Nephron (organoid): ENCODE results near the gene ADARB2.
"Not testable (repeated sequence)": the region's sequence is repeated elsewhere in the genome, so short reads cannot be mapped to it uniquely, and the experiment has no call there.

ENCODE experiments used
- H3K27ac Mint-ChIP-seq, 3 experiments: 2 replicates each; pipeline ENCODE4 v1.8.0; 2020; ENCODE audit warnings: mixed read lengths in 3 of 3, mild to moderate bottlenecking in 2 of 3, moderate library complexity in 1 of 3
- H3K27me3 Mint-ChIP-seq: 2 replicates; pipeline ENCODE4 v1.8.0; 2021; ENCODE audit warnings: low read depth, mild to moderate bottlenecking, moderate library complexity, mixed read lengths
- H3K36me3 Mint-ChIP-seq: 2 replicates; pipeline ENCODE4 v1.8.0; 2020; ENCODE audit warnings: low read depth, mixed read lengths
- H3K4me1 Mint-ChIP-seq: 2 replicates; pipeline ENCODE4 v1.8.0; 2020; ENCODE audit warnings: mixed read lengths
- H3K4me3 Mint-ChIP-seq, 3 experiments: 2 replicates each; pipeline ENCODE4 v1.8.0; 2020; ENCODE audit warnings: mild to moderate bottlenecking in 3 of 3, mixed read lengths in 3 of 3, moderate library complexity in 2 of 3
- H3K9me3 Mint-ChIP-seq: 2 replicates; pipeline ENCODE4 v1.8.0; 2020; ENCODE audit warnings: mixed read lengths
- CTCF ChIP-seq, 3 experiments: fragments of 200-600 bp; sonication (generic); IDR thresholded peaks; one replicate each; pipeline ENCODE4 v1.5.0; 2021; ENCODE audit warnings: antibody characterized with exemption in 3 of 3; ENCODE audit not compliant: unreplicated experiment in 3 of 3

ADARB2 gene

DNA sequence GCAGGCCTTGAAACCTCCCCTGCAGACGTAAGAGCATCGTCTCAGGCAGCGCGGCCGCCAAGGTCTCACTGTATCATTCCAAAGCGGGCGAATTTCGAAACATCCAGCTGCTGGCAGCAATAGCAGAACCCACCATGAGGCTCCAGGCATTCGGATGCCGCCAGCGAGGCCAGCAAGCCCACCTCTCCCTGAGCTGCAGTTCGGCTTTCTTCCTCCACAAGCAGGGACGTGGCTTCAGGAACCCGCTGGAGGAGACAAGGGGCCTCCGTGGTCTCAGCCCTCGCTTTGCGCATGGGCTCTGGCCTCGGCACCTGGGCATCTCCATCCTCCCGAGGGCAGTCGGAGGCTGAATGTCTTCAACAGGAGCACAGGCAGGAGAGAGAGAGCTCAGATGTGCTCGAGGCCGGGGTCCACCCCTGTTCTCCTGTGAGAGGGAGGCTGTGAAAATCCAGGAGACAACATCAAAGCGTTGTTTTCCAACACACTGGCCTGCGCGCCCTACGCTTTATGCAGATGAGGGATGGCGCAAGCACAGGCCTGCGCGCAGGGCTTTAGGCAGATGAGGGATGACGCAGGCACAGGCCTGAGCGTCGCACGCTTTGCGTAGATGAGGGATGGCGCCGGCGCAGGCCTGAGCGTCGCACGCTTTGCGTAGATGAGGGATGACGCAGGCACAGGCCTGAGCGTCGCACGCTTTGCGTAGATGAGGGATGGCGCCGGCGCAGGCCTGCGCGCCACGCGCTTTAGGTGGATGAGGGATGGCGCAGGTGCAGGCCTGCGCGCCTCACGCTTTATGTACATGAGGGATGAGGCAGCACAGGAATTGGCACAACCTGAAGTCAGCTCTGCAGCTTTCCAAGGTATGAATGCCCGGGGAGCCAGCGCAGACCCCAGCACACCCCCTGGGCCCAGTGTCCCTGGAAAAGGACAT is 577.9 kb downstream of the ADARB2 start:
- Mint-ChIP-seq H3K4me3 (no peak overlapping the region), H3K27ac (no peak overlapping the region), H3K9me3 (no peaks in the 10 kb centered on the region), H3K4me1 (peaks cover 12% of the 10 kb centered on the region), H3K27me3 (peaks cover 23% of the 10 kb centered on the region), H3K36me3 (no peaks in the 10 kb centered on the region)
- no peak for TF ChIP-seq CTCF (IDR thresholded peaks at IDR 0.05; ENCODE audit: unreplicated experiment in 3 of 3)

GRCh38 chr10:1158536-1158935 is 578.8 kb downstream of the ADARB2 start:
- H3K9me3 Mint-ChIP-seq, H3K4me3 Mint-ChIP-seq, H3K27ac Mint-ChIP-seq, H3K36me3 Mint-ChIP-seq: not testable (repeated sequence)
- peaks cover 27% of the 10 kb centered on the region for H3K27me3 Mint-ChIP-seq
- peaks cover 19% of the 10 kb centered on the region for H3K4me1 Mint-ChIP-seq

GRCh38 chr10:1158066-1158465 is 579.3 kb downstream of the ADARB2 start:
- Mint-ChIP-seq H3K4me3 (no peak overlapping the region), H3K27me3 (peaks cover 27% of the 10 kb centered on the region), H3K9me3 (no peaks in the 10 kb centered on the region), H3K27ac (no peak overlapping the region), H3K36me3 (no peaks in the 10 kb centered on the region), H3K4me1 (peaks cover 20% of the 10 kb centered on the region)
- no peak for TF ChIP-seq CTCF (IDR thresholded peaks at IDR 0.05; ENCODE audit: unreplicated experiment in 3 of 3)

DNA sequence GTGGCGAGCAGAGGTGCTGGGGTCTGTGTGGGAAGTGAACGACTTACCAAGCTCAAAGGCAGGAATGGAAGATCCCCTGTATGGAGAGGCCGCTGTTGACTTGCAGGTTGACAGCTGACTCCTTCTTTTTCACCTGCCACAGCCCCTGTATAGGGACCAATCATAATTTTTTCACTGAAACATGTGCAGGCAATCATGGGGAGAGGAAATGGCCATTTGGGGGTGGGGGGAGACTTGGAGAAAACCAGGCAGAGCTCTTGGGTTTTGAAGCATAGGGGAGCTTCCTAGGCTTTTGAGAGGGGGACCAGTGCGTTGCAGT is 579.8 kb downstream of the ADARB2 start:
- Mint-ChIP-seq H3K9me3 (no peaks in the 10 kb centered on the region), H3K27me3 (peaks cover 25% of the 10 kb centered on the region), H3K4me3 (no peak overlapping the region), H3K36me3 (no peaks in the 10 kb centered on the region), H3K27ac (no peak overlapping the region), H3K4me1 (peaks cover 20% of the 10 kb centered on the region)
- TF ChIP-seq CTCF (IDR thresholded peaks at IDR 0.05; ENCODE audit: unreplicated experiment in 3 of 3), result no peak

- Mint-ChIP-seq H3K4me3 (no peak overlapping the region), H3K4me1 (peaks cover 20% of the 10 kb centered on the region), H3K9me3 (no peaks in the 10 kb centered on the region), H3K36me3 (no peaks in the 10 kb centered on the region), H3K27ac (no peak overlapping the region), H3K27me3 (peaks cover 20% of the 10 kb centered on the region)
- TF ChIP-seq CTCF (IDR thresholded peaks at IDR 0.05; ENCODE audit: unreplicated experiment in 3 of 3), result no peak
Measured at GRCh38 chr10:1156921-1157614, 580.3 kb downstream of the ADARB2 start.

DNA sequence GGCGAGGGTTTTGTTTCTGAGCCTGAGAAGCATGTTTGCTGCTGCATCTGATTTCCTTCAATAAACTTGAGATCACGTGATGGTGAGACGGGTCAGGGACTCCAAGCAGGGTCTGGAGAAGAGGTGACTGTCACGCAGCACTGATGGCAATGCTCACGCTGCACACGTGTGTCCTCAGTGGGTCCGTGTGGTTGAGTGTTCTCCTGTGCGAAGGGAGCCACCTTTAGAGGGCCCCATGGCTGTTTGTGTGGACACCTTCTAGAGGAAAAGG is 580.8 kb downstream of the ADARB2 start:
- no peak overlapping the region for H3K27ac Mint-ChIP-seq
- H3K4me1 Mint-ChIP-seq, result peaks cover 23% of the 10 kb centered on the region
- peaks cover 17% of the 10 kb centered on the region for H3K27me3 Mint-ChIP-seq
- no peak for TF ChIP-seq CTCF (IDR thresholded peaks at IDR 0.05; ENCODE audit: unreplicated experiment in 3 of 3)
- no peaks in the 10 kb centered on the region for H3K9me3 Mint-ChIP-seq
- H3K36me3 Mint-ChIP-seq, result no peaks in the 10 kb centered on the region
- H3K4me3 Mint-ChIP-seq, result no peak overlapping the region
